GM18511 (cell line): ENCODE measurements around the gene ZGPAT.

Experiments used
- ATAC-seq: cut with Tn5 transposase; IDR thresholded peaks from one replicate; pipeline ENCODE4 v1.9.1; 2021; ENCODE audit warnings: mild to moderate bottlenecking, moderate library complexity; ENCODE audit not compliant: unreplicated experiment

ZGPAT gene

DNA sequence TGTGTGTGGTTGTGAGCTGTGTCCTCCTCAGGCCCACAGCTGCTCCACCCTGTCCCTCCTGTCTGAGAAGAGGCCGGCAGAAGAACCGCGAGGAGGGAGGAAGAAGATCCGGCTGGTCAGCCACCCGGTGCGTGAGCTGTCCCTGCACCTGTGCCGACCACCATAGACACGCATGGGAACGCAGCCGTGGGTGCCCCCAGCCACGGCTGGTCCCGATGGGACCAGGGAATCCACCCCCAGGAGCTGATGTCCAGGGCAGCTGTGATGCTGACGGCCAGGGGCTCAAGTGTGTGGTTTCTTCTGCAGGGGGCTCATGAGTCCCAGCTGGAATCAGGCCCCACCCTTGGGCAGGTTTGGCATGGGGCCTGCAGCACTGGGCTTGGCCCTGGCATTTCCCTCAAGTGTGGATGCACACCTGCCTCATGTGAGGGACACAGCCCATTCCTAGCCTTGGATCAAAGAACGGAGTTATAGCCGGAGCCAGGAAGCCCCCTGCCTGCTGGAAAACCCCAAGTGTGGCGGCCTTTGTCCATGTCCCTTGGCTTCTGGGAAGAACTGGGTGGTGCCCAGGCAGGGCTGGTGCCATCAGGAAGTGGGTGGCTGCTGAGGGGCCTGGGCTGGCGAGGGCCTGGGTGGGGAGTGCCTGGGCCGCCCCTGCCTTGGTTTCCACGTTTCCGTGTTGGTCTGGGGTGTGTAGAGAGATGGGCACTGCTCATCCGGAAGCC is 16.0 kb upstream of the ZGPAT start:
- ATAC-seq: no peak

DNA sequence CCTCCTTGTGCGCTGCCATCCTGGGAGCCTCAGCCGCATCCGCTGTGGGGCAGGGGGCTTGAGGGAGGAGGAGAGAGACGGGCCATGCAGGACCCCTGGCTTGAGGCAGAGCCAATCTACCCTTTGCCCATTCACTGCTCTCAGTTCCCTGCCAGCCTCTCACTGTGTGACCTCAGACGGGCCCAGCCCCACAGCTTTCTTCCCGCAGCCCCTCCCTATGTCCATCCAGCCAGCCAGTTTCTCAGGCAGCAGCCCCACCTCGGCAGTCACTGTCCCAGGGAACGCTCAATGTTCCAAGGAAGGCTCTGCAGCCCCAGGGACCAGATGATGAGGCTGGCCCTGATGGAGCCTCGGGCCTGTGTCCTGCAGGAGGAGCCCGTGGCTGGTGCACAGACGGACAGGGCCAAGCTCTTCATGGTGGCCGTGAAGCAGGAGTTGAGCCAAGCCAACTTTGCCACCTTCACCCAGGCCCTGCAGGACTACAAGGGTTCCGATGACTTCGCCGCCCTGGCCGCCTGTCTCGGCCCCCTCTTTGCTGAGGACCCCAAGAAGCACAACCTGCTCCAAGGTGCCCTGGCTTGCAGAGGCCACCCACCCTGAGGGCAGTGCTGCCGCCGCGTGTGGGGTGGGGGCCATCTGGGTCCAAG is 15.3 kb upstream of the ZGPAT start:
- ATAC-seq: no peak

DNA sequence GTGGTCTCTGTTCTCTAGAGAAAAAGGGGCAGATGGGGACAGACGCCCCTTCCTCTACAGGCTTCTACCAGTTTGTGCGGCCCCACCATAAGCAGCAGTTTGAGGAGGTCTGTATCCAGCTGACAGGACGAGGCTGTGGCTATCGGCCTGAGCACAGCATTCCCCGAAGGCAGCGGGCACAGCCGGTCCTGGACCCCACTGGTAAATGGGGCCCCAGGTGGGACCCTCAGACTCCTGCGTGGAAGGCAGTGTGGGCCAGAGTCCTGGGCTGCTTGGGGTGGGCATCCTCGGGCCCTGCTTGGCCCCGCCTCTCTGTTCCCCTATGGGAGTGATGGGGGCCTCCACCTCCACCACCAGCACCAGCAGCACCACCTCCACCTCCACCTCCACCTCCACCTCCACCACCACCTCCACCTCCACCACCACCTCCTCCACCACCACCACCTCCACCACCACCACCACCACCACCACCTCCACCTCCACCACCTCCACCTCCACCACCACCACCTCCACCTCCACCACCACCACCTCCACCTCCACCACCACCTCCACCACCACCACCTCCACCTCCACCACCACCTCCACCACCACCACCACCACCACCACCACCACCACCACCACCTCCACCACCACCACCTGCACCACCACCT is 14.6 kb upstream of the ZGPAT start:
- ATAC-seq: no peak

- ATAC-seq: no peak
These were observed 13.9 kb upstream of the ZGPAT start for GRCh38 chr20:63693733-63694583.

DNA sequence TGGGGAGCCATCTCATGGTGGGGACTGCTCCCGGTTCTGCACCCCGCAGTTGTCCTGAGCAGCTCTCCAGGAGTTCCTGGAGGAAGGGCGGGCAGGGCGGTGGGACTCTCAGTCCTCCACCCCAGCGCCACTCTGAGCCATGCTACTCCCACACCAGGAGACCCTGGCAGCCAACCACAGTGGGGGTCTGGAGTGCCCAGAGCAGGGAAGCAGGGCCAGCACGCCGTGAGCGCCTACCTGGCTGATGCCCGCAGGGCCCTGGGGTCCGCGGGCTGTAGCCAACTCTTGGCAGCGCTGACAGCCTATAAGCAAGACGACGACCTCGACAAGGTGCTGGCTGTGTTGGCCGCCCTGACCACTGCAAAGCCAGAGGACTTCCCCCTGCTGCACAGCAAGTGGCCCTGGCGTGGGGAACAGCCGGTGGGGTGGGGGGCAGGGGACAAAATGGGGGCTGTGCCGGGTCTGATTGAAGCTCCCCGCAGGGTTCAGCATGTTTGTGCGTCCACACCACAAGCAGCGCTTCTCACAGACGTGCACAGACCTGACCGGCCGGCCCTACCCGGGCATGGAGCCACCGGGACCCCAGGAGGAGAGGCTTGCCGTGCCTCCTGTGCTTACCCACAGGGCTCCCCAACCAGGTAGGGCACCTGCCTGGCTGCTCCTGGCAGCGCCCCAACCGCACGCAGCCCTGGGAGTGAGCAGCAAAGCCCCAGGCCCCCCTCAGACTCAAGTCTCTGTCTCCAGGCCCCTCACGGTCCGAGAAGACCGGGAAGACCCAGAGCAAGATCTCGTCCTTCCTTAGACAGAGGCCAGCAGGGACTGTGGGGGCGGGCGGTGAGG is 13.0 kb upstream of the ZGPAT start:
- ATAC-seq: no peak

DNA sequence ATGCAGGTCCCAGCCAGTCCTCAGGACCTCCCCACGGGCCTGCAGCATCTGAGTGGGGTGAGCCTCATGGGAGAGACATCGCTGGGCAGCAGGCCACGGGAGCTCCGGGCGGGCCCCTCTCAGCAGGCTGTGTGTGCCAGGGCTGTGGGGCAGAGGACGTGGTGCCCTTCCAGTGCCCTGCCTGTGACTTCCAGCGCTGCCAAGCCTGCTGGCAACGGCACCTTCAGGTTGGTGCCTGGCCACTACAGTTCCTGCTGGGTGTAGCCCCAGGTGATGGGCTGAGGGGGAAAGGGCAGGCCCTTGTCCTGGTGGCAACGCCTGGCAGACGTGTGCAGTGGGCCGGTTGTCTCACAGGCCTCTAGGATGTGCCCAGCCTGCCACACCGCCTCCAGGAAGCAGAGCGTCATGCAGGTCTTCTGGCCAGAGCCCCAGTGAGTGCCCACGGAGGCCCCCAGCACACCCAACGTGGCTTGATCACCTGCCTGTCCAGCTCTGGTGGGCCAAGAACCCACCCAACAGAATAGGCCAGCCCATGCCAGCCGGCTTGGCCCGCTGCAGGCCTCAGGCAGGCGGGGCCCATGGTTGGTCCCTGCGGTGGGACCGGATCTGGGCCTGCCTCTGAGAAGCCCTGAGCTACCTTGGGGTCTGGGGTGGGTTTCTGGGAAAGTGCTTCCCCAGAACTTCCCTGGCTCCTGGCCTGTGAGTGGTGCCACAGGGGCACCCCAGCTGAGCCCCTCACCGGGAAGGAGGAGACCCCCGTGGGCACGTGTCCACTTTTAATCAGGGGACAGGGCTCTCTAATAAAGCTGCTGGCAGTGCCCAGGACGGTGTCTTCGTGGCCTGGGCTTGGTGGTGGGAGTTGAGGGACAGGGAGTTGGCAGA is 12.2 kb upstream of the ZGPAT start:
- no peak for ATAC-seq

DNA sequence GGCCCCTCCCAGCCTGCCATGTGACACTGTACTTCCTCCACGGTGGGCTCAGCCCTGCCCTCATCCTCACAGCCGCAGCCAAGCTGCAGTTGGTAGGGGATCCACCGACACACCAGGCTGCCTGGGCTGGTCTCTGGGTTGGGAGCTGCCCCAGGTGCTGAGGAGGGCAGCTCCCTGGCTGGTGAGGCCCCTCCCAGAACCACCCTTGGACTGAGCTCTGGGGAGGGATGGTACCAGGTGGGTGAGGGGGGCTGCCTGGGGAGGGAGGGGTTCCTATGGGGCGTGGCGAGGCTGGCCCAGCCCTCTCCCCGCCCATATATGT is 11.6 kb upstream of the ZGPAT start:
- ATAC-seq: no peak

DNA sequence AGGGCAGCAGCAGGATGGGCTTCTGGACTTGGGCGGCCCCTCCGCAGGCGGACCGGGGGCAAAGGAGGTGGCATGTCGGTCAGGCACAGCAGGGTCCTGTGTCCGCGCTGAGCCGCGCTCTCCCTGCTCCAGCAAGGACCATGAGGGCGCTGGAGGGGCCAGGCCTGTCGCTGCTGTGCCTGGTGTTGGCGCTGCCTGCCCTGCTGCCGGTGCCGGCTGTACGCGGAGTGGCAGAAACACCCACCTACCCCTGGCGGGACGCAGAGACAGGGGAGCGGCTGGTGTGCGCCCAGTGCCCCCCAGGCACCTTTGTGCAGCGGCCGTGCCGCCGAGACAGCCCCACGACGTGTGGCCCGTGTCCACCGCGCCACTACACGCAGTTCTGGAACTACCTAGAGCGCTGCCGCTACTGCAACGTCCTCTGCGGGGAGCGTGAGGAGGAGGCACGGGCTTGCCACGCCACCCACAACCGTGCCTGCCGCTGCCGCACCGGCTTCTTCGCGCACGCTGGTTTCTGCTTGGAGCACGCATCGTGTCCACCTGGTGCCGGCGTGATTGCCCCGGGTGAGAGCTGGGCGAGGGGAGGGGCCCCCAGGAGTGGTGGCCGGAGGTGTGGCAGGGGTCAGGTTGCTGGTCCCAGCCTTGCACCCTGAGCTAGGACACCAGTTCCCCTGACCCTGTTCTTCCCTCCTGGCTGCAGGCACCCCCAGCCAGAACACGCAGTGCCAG is 11.0 kb upstream of the ZGPAT start, which contains the start of gene TNFRSF6B:
Gene TNFRSF6B (plus strand): TSS at position 25 of the 729 bp plus-strand sequence. CDS start 116 bp downstream, at position 141.
- ATAC-seq: no peak

GRCh38 chr20:63697357-63697867 is 10.4 kb upstream of the ZGPAT start:
- no peak for ATAC-seq

- ATAC-seq: no peak
These were observed 9.8 kb upstream of the ZGPAT start for GRCh38 chr20:63697868-63698545.

DNA sequence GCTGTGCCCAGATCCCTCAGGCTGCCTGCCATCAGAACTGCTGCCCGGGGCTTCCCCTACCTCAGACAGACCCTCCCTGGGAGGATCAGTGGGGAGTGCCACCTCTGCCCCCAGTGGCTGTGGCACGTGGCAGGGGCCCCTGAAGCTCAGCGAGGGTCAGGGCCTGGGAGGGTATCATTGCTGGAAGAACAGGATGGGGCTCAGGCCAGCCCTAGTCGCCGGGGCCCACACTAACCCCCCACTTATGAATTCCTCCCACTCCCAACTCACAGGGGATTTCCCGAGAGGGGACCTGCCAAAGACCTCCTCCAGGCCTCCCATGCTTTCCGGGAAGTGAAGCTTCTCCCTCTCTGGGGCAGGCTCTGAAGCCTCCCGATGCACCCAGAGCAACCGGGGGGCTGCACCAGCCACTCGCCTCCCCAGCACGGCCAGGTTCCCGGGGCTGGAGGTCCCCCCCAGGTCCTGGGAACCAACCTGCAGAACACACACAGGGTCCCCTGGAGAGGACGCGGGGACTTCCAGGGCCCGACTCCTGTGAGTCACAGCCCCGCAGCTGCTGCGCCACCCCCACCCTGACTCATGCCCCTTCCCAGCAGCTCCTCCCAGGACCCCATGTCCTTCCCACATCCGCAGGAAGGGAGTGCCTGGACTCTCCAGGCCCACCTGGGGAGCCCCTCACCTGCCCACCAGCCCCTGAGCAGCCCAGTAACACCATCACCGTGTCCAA is 8.9 kb upstream of the ZGPAT start:
- ATAC-seq: no peak

- no peak for ATAC-seq
These were observed 8.2 kb upstream of the ZGPAT start for GRCh38 chr20:63699466-63700198.

- ATAC-seq: no peak
These were observed 7.4 kb upstream of the ZGPAT start for GRCh38 chr20:63700199-63701050.

DNA sequence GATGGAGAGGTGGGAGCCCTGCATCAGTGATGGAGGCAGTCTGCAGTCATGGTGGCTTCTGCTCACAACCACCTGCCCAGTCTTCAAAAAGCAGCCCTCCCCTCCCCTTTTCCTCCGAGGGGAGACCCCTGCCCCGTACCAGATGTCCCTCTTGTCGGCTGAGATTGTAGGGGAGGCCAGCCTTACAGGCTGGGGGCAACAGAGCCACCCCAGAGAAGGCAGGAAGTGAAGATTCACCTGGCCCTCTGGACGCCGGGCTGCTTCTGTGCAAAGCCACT is 6.8 kb upstream of the ZGPAT start:
- ATAC-seq: no peak

DNA sequence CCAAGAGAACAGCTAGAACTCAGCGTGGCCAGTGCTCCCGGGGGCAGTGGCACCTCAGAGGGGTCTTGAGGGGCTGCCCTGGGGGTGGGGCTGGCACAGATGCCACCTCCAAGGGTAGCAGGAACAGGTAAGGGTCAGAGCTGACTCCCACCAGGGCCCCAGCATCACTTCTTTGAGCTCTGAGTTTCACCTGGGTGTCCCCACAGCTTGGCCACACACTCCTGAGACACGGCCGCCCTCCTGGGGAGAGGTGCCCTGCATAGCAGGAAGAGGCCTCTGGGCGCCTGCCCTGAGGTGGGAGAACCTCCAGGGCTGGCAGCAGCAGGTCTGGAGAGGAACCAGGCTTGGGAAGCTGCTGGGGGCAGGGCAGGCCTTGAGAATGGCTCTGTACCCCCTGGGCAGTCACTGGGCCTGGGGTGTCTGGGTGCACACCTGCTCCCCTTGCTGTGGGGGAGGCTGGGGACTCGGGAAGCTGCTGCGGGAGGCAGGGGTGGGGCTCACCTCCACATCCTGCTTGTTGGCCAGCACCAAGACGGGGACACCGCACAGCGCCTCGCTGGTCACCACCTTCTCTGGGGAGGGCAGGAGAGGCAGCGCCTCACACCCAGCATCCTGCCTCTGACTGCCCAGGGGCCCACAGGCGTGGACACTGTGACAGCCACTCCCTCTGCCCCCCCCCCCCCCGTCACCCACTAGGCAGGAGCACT is 6.4 kb upstream of the ZGPAT start:
- no peak for ATAC-seq
